G401.6 (cell line): ENCODE measurements around the gene DCST1.
A peak's percentile ranks its signal among the peaks of the same experiment; 100 is the strongest.

Experiments used
- FAIRE-seq: peaks from 2 replicates; lab custom pipeline; 2012; peaks lifted over from hg19 to GRCh38; lab: Jason Lieb, UNC

DCST1 gene

DNA sequence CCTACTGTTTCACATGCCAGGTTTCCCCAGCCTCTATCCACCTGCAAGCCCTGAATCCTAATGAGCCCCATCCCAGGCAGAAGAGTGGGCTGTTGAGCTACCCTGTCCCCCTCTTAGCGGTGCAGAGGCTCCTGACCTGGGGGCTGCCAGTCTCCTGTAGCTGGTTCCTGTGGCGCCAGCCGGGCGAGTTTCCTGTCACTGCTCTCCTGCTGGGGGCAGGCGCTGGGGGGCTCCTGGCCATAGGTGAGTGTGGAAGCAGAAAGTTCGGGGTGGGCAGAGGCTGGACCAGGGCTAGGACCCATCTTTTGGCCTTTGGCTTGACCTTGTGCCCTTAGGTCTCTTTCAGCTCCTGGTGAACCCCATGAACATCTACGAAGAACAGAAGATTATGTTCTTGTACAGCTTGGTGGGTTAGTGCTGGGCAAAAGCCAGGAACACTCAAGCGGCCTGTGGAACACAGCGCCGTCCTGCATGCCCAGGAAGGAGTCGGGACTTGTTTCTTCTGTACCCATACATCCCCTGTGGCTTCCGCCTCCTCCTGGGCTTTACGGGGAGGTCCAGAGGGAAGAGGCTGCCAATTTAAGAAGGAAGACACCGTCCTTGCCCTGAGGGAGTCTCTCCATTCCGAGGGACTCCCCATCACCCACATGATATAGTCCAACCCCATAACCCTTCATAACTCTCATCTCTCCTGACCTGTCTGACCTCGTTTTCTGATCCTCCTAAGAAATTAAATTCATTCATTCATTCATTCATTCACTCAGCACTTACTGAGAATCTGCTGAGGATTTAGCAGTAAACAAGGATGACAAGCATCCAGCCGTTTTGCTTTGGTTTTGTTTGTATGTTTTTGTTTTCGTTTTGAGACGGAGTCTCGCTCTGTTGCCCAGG is 939 bp downstream of the DCST1 start:
- FAIRE-seq = no peak

DNA sequence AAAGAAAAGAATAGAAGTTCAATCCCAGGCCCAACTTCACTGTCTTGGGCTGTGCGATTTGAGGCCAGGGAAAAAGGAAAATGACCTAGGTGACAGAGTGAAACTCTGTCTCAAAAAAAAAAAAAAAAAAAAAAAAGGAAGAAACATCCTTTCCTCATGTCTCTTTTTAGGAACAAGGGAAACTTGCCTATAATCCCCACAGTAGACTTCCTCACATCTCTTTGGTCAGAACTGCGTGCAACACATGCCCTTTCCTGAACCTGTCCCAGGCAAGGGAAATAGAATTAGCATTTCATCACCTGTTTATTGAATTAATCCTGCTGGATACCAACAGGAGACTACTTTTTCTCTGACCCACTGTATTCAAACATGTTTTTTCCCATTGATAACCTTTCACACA is 2.3 kb downstream of the DCST1 start:
- no peak for FAIRE-seq

DNA sequence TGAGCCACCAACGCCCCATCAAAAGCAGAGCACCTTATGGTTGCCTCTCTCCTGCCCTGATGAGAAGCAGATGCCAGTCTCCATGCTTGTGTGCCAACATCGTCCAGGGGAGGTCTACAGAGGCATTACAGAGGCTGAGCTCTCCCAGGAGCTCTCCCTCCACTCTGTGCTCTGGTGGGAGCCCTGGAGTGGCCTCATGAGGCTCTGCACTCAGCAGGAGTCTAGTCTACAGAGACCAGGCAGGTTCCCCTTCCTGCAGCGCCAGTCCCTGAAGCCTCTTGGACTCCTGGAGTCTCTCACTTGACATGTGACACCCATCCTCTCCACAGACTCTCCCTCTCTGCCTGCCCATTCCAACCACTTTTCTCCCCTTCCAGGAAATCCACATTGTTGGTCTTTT is 3.4 kb downstream of the DCST1 start:
- no peak for FAIRE-seq

DNA sequence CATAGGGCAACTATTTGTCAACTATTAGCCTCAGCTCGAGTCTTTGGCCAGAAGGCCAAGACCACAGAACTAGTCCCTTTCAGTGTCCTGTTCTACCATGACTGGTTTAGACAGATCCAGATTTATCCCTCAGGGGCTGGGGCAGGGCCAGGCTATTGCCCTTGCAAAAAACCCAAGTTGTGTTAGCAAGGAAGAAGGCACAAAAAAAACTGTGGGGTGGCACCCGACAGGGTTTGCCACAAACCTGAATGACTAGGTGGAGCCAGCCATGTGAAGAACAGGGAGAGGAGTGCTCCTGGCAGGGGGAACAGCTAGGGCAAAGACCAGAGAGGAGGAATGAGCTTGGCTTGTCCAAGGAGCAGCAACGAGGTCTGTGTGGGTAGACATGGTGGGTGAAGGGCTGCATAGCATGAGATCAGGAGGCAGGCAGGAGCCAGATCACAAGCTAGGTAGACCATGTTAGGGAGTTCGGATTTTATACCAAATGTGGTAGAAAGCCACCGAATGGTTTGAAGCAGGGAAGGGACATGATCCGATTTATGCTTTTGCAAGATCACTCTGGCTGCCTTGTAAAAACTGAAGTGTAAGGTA is 4.3 kb downstream of the DCST1 start:
- no peak for FAIRE-seq

DNA sequence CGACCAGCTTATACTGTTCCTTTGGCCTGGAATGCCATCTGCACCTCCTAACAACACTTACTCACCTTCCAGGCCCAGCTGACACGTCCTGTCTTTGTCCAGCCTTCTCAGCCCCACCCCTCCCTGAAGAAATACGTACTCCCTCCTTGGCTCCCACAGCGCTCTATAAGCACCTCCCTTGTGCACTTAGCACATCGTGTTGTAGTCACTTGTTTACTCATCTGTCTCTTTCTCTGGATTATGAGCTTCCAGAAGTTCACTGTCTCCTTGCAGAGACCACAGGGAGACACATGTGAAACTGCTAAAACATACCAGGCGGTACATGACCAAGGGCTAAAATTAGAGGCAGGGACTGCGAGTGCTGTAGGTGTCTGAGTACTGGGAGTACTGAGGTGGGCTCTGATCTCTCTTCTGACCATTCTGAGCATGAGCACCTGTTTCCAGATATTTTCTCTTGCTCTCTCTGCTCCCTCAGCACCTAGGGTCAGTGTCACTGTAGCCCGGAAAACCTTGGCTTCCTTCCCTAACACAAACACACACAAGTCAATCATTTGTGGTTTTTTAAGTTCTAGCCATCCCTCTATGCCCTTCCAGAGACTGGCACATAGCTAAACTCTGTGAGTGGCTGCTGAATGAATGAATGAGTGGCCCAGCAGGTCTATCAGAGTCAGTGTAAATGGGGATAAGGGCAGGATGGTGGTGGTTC is 5.1 kb downstream of the DCST1 start:
- no peak for FAIRE-seq

DNA sequence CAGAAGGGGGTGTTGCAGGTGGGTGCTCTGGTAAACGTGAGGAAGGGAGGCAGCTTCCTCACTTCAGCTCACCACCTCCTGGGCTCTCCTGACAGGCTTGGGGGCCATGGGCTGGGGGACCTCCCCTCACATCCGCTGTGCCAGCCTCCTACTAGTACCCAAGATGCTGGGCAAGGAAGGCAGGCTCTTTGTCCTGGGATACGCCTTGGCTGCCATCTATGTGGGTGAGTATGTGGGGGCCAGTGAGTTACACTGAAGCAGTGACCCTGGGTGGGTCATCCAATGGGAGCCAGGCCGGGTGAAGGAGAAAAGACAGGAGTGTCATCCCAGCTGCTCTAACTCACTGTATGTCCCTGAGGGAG is 5.7 kb downstream of the DCST1 start:
- no peak for FAIRE-seq

DNA sequence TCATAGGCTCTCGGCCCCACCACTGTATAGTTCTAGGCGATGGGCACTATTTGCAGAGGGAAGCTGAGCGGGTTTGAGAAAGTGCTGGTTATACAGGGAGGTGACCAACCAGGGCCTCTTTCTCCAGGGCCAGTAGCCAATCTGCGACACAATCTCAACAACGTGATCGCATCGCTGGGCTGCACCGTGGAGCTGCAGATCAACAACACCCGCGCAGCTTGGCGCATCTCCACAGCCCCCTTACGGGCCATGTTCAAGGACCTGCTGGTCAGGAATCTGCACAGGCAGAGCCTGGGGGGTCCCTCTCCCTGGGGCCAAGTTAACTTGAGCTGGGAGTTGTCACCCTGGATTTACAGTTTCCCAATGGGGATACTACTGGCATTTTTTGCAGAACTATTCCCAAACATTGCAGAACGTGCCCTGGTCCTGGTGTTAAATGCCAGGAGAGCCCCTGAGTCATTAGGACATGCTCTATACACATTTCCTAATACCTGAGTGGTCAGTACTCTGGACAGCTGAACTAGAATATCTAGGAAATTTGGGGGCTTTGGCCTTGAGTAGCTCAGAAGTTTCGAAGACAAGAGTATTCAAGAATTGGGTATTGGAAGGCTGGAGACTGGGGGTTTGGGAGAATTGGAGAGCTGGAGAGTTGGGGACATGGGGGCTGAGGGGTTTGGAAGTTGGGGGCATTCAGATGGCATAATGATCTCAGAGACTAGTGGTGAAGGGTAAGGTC is 6.9 kb downstream of the DCST1 start:
- no peak for FAIRE-seq

DNA sequence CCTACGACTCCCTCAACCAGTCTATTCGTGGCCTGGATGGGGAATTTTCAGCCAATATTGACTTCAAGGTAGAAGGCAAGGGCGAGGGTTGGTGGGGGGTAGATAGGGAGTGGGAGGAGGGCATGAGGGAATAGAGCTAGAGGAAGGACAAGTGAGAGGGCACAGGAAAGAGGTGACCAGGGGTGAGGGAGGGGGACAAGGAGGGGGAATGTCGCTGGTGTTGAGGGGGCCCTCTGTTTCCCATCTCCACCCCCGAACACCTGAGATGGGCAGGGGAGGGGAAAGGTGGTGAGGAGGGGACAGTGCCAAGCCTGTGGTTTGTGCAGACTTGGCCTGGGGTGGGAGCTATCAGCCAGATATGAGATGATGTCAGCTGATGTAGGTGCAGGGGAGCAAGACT is 9.2 kb downstream of the DCST1 start:
- FAIRE-seq = no peak

DNA sequence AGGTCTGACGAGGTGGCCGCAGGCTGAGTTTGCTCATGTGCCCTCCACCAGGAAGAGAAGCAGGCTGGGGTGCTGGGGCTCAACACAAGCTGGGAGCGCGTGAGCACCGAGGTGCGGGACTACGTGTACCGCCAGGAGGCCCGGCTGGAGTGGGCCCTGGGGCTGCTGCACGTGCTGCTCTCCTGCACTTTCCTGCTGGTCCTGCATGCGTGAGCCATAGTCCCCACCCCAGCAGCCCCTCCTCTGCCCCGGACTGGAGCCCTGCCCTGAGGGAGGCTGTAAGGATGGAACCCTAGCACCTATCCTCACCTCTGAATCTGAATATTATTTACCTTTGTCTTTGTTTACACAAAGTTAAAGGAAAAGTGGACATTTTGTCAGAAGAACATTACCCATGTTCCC is 9.7 kb downstream of the DCST1 start:
- no peak for FAIRE-seq

DNA sequence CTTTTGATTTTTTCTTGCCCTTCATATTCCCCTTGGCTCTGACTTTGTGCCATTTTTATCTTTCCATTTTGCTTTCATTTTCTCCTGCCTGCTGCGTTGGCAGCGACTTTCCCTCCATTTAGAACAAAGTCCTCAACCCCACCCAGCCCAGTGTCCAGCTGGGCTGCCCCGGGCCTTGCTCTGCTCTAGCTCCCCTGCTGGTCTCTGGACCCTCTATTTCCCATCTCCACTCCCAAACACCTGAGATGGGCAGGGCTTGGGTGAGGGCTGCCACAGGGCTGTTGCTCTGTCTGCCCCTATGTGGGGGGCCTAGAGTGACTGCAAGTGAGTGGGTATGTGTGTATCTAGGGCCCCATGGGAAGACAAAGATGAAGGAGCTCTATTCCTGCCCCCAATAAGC is 10.2 kb downstream of the DCST1 start:
- no peak for FAIRE-seq

DNA sequence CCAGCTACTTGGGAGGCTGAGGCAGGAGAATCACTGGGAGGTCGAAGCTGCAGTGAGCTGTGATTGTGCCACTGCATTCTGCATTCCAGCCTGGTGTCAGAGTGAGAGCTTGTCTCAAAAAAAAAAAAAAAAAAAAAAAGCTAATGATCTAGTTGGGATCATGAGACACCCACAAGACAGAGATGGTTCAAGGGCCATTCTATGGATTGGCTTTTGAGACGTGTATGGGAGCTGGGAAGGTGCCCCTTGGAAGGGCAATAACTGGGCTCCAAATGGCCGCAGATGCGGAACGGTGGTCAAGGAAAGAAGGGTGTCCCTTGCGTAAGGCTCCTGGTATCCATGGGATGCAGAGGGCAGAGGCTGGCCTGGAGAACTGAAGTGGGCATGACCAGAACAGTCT is 10.7 kb downstream of the DCST1 start:
- FAIRE-seq = no peak

DNA sequence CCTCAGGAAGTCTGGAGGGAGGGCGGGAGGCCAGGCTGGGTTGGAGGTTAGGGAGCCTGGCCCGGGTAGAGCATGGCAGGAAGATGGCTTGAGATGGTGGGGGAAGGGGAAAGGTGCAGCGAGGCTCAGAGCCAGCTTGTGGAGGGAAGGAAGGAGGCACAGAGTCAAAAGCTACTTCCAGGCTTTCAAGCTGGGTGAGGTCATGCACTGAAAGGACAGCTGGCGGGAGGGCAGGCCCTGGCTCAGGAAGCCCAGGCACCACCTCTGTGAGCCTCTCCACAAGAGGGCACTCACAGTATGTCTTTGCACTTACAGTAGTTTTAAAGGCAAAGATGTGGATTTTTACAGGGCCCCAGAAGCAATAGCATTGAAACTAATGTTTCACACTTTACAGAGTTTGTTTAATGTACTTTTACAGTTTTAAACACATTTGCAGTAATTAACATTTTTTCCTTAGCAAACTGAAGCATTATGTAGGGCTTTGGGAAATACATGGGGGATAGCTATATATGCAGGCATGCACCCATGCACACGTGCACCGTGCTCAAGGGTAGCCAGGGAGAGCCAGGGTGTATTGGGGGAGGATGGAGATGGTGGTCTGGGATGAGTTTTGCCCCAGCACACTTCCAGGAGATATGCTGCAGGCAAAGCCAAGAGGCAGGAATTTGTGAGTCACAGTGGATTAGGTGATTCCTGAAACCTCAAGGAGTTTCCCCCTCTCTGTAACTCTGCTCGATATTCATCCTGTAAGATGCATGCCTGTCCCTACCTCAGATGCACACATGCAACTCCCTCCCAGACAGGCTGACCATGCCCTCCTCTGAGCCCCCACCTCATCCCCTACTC is 11.4 kb downstream of the DCST1 start:
- FAIRE-seq = peak; percentile 92

DNA sequence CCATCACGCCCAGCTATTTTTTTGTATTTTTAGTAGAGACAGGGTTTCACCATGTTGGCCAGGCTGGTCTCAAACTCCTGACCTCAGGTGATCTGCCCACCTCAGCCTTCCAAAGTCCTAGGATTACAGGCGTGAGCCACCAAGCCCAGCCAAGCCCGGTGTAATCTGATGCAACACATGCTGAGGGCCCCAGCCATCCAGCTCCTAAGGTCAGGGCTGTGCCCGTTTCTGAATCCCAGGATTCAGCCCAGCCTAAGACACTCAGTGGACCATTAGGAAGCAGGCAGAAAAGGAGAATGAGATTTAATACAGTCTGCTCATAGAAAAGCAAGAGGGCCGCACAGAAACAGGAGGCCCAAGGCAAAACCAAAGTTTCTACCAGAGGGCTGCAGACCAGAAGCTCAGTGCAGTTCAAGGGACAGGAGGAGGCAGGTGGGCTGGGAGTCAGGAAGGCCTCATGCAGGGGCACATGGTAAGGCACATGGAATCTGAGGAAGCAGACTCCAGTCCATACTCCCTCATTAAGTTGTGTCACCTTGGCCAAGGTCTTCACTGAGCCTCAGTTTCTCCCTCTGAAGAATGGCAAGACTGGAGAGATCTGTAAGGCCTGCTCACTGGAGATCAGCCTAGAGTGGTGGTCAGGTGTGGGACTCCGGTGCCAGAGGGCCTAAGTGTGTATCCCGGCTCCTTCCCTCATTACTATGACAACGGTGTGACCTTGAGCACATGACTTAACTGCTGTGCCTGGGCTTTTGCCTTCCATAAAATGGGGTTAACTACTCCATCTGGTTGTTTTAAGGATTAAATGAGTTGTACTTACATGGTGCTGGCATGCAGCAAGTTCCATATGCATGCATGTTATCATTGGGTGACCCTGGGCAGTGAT is 15.1 kb downstream of the DCST1 start:
- no peak for FAIRE-seq

DNA sequence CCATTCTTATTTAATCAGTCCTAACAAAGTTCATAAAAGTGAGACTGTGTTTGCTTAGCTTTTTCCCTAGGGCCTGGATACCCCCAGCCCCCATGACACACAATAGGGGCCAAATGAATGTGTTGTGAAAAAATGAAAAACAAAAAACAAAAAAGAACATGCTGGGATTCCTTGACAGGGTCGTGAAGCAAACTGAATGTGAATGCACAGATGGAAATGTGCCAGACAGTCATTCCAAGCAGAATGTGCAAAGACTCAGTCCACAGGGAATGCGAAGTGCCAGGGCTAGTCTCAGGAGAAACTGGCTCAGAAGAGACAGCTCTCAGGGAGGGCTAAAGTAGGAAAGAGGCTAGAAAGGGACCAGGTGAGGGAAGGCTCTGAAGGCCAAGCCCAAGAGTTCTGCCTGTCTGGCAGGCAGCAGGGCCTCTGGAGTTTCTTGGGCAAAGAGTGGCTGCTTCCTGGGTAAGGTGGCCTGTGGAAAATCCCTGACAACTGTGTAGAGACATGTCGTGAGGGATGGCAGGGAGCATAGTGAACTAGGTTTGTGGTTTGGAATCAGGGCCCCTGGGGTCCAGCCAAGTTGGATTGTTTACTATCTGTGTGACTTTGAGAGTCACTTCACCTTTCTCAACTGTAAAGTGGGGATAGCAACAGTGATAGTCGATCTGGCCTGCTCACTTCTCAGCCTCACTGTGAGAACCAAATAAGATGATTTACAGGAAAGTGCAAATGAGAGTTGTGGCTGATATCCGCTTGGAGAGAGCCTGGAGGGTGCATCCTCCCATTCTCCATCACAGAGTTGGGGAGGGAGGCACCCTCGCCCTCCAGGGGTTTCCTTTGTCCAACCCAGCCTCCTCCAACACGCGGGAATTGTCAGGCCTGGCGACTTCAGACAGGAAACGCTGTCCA is 16.3 kb downstream of the DCST1 start:
- no peak for FAIRE-seq

DNA sequence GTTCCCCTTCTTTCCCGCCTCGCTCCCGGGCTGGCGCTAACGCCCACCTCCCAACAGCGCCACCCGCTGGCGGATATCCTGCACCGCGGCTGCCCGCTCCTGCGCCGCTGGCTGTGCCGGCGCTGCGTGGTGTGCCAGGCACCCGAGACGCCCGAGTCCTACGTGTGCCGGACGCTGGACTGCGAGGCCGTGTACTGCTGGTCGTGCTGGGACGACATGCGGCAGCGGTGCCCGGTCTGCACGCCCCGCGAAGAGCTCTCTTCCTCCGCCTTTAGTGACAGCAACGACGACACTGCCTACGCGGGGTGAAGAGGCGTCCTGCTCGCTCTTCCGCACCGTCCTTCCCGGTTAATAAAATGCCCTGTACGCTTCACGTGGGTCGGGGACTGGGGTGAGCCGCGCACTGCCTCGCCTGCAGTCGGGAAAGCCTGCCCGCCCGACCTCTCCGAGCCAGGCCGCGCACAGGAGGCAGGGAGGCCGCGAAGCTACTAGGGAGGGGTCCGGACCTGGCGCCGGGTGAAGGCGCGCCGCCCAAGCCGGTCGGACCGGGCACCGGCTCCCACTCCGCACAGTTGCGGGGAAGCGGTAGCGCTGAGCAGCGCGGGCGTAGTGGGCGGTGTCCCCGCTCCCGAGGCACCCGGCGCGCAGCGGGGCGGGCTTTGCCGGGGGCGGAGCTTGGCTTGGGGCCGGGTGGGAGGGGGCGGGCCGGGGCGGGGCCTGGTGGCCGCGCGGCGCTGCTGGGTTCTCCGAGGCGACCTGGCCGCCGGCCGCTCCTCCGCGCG is 17.1 kb downstream of the DCST1 start, which contains the start of gene ADAM15:
TSS of gene ADAM15 (plus strand) at position 757 of the 782 bp plus-strand sequence. CDS start 71 bp downstream, outside the sequence.
- FAIRE-seq = no peak

DNA sequence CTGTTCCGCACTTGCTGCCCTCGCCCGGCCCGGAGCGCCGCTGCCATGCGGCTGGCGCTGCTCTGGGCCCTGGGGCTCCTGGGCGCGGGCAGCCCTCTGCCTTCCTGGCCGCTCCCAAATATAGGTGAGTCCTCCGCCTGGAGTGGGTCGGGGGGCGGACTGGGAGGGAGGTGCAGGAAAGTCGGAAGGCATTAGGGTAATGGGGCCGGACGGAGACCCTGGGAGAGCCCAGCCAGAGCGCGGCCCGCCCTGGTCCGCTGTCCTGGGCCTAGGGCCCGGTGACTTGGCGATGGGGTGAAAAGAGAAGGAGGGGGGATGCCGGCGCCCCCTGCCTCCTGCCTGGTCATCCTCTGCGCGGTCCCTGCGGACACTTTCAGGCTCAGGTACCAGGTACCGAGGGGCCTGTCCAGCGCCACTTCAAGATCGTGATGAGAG is 17.7 kb downstream of the DCST1 start:
- FAIRE-seq = no peak

DNA sequence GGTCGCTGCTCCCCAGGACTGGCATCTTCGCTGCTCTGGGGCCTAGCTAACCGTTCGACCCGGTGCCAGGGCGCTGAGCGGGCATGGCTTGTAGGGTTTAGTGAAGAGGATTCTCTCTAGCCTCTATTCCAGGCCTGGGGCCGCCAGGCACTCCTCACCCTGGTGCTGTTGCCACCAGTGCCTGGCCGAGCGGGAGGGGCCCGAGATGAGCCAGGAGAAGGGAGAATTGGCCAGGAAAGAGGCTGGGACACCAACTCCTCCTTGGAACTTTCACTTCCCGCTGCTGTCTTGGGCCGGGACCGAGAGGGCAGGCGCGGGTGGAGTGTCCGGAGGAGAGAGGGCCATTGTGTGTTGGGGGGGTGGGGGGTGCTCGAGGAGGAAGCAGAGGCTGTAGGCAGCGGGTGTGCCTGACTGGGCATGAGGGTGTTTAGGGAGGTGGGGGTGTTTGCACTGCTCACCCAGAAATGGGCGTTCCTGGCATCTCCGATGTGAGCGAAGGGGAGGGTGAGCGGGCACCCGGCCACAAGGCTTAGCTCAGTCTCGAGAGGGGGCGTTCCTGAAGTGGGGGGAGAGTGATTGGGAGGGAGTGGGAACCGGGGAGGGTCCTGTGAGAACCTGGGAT is 18.3 kb downstream of the DCST1 start:
- no peak for FAIRE-seq
